ENCODE results near the gene GMDS. TPM values are rescaled to one million over a fixed set of nuclear protein-coding genes. Genes with fewer than 3 reads are reported as not detected.

GMDS gene
- total and polyA plus RNA-seq, 2 donors (not counting 3 experiments of a cell fraction or from before 2014, with no cell fraction given): 9.8 to 23.5 TPM

DNA sequence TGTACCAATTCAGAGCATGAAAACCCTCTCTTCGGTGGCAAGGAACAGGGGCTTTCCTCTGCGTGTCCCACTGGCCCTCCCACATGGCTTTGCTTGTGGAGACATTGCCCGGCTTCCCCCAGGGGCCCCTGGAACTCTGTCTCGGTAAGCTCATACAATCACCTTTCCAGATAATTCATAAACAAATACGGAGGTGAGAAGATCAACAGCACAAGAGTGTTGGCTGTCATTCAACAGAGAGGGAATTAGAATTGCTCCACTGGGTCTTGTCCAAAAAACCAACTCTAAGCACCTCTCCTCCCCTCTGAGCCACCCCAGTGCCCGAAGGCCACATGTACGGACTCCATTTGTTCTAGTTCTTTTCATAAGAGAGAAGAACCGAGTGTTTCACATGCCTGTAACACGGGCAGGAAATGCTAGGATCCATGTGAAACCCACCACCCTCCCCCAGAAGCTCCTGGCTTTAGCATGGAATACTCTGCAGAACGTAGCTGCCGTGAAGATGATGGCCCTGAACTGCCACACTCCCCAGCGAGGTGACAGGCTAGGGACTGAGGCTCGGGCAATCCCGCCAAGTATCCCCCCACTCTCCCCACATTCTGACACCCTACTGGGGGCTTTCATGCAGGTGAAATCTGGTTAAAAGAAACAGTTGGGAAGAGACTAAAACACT is 660.3 kb downstream of the GMDS start:
- FAIRE-seq (no peak), DNase-seq (ENCODE audit: low read depth, low spot score) (no peak)
- CTCF ChIA-PET: interaction anchor here (0.8 to 1.3 kb wide), 2 partner anchors 11 kb away, joined by 3 read pairs; no protein-coding TSS in a partner anchor
- no peak overlapping the region for H3K27ac ChIP-seq (ENCODE audit: insufficient read depth, low read depth, low read length)
- no peak overlapping the region for H3K9ac ChIP-seq (replicated peaks; ENCODE audit: extremely low read depth, insufficient read depth, low read length)
- dilution Hi-C loops (cut with MboI; ENCODE audit: extremely low pct_ligation_motif_present, low sequenced_read_pairs): no loop called here
- no peak overlapping the region for H3K4me2 ChIP-seq (ENCODE audit: insufficient read depth, low read length)
- H3K79me2 ChIP-seq (ENCODE audit: control insufficient read depth, insufficient read depth, low read length): no peaks in the 10 kb centered on the region
- H3K9me1 ChIP-seq (replicated peaks; ENCODE audit: control insufficient read depth, extremely low read depth, insufficient read depth, low read length): no peaks in the 10 kb centered on the region
- intact Hi-C loops (cut with micrococcal nuclease): no loop called here
- peaks cover 0 to 1% of the 10 kb centered on the region in 2 experiments for H3K27me3 ChIP-seq (ENCODE audit: control insufficient read depth in 2 of 2, insufficient read depth in 2 of 2, low read length in 2 of 2)
- H3K36me3 ChIP-seq (ENCODE audit: control insufficient read depth in 2 of 2, extremely low read depth in 1 of 2, insufficient read depth in 2 of 2, low read length in 2 of 2): no peaks in the 10 kb centered on the region
- no peak overlapping the region for H3K4me3 ChIP-seq (replicated peaks in 1 of 3; ENCODE audit: insufficient read depth in 1 of 3, low read depth in 1 of 3, low read length in 3 of 3)
- H2AFZ ChIP-seq (ENCODE audit: low read depth, low read length): no peak overlapping the region
- POLR2A ChIA-PET: no interaction called here
- no peaks in the 10 kb centered on the region for H3K9me3 ChIP-seq (replicated peaks; ENCODE audit: control insufficient read depth, insufficient read depth, low read length)
- TF ChIP-seq POLR2AphosphoS5 (IDR thresholded peaks at IDR 0.05; ENCODE audit: insufficient read depth, low read depth, low read length): no peak
- no peak for TF ChIP-seq FOS (IDR thresholded peaks at IDR 0.05; ENCODE audit: borderline replicate concordance, insufficient read depth, low read length)
- TF ChIP-seq MAX (IDR thresholded peaks at IDR 0.05; ENCODE audit: insufficient read depth, insufficient read length): no peak
- TF ChIP-seq GATA2 (IDR thresholded peaks at IDR 0.05; ENCODE audit: insufficient read depth, insufficient read length, low read depth, low read length): no peak
- no peak for TF ChIP-seq EZH2 (IDR thresholded peaks at IDR 0.05; ENCODE audit: borderline replicate concordance, low read depth, low read length, severe bottlenecking)
- no peak for TF ChIP-seq JUN (IDR thresholded peaks at IDR 0.05; ENCODE audit: borderline replicate concordance, insufficient read depth, insufficient read length, low read depth)
- TF ChIP-seq, protein P1, sequence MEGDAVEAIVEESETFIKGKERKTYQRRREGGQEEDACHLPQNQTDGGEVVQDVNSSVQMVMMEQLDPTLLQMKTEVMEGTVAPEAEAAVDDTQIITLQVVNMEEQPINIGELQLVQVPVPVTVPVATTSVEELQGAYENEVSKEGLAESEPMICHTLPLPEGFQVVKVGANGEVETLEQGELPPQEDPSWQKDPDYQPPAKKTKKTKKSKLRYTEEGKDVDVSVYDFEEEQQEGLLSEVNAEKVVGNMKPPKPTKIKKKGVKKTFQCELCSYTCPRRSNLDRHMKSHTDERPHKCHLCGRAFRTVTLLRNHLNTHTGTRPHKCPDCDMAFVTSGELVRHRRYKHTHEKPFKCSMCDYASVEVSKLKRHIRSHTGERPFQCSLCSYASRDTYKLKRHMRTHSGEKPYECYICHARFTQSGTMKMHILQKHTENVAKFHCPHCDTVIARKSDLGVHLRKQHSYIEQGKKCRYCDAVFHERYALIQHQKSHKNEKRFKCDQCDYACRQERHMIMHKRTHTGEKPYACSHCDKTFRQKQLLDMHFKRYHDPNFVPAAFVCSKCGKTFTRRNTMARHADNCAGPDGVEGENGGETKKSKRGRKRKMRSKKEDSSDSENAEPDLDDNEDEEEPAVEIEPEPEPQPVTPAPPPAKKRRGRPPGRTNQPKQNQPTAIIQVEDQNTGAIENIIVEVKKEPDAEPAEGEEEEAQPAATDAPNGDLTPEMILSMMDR (IDR thresholded peaks at IDR 0.05; ENCODE audit: extremely low read depth in 1 of 2, insufficient read depth in 1 of 2, low read depth in 1 of 2, low read length in 2 of 2): no peak
- TF ChIP-seq POLR2A (IDR thresholded peaks at IDR 0.05; ENCODE audit: low read depth, low read length): no peak
- no peak for TF ChIP-seq MYC (IDR thresholded peaks at IDR 0.05; ENCODE audit: low read depth, low read length)
- no peaks in the 10 kb centered on the region for H4K20me1 ChIP-seq (replicated peaks; ENCODE audit: control insufficient read depth, extremely low read depth, insufficient read depth, low read length)
- H3K4me1 ChIP-seq (ENCODE audit: control insufficient read depth, extremely low read depth, insufficient read depth, low read length): no peaks in the 10 kb centered on the region
- no TSS peak for BruUV-seq (replicated peaks)

Data from endothelial cell of umbilical vein (primary cell).